Upper lobe of left lung (tissue), 4 donors: ENCODE data around the gene MARCHF4.

ENCODE experiments used
- CTCF ChIP-seq, 6 experiments: fragments of 450-650 bp in 4 of 6; fragments of 200-600 bp in 2 of 6; sonication (generic) in 2 of 6; IDR thresholded peaks; one replicate each; pipeline ENCODE4 v1.5.1; 2016 to 2019; ENCODE audit warnings: antibody characterized with exemption in 6 of 6
- POLR2AphosphoS5 ChIP-seq, 2 donors: sonication (generic); formaldehyde crosslinking; IDR thresholded peaks; one replicate each; pipeline ENCODE4 v1.5.1; 2017; ENCODE audit warnings: antibody characterized with exemption in 2 of 2

GRCh38 chr2:216406826-216407225 is 34.5 kb upstream of the MARCHF4 start:
- TF ChIP-seq POLR2AphosphoS5 (IDR thresholded peaks at IDR 0.05) (no peak), CTCF (IDR thresholded peaks at IDR 0.05) (no peak)
